Loucy (cell line): ENCODE data around the gene TCL1B.

Experiments
- H2AFZ ChIP-seq: fragments of 200-600 bp; sonication (generic); 2 replicates; pipeline ENCODE4 v1.6.0; 2016; ENCODE audit warnings: antibody characterized with exemption, mild to moderate bottlenecking, low read length, moderate library complexity
- H3F3A ChIP-seq: fragments of 200-600 bp; 2 replicates; pipeline ENCODE4 v1.6.0; 2016; ENCODE audit warnings: antibody characterized with exemption, low read depth, mild to moderate bottlenecking
- H3K27me3 ChIP-seq: fragments of 200-600 bp; sonication (generic); 2 replicates; pipeline ENCODE4 v1.6.1; 2014; ENCODE audit warnings: low read length, mild to moderate bottlenecking; ENCODE audit not compliant: insufficient read depth, poor library complexity, severe bottlenecking
- H3K36me3 ChIP-seq: fragments of 200-600 bp; sonication (generic); 2 replicates; pipeline ENCODE4 v1.6.1; 2016; ENCODE audit warnings: low read length; ENCODE audit not compliant: insufficient read depth
- H3K4me1 ChIP-seq: fragments of 200-600 bp; sonication (generic); 2 replicates; pipeline ENCODE4 v1.5.1; 2014; ENCODE audit warnings: low read length, mild to moderate bottlenecking; ENCODE audit not compliant: insufficient read depth, poor library complexity, severe bottlenecking
- H3K4me2 ChIP-seq: fragments of 200-600 bp; sonication (generic); 2 replicates; pipeline ENCODE4 v1.6.0; 2014; ENCODE audit warnings: antibody characterized with exemption, low read length, low read depth, mild to moderate bottlenecking; ENCODE audit not compliant: poor library complexity, severe bottlenecking
- H3K4me3 ChIP-seq: fragments of 200-600 bp; sonication (generic); 2 replicates; pipeline ENCODE4 v1.5.1; 2014; ENCODE audit warnings: low read length, mild to moderate bottlenecking, mixed read lengths; ENCODE audit not compliant: poor library complexity, severe bottlenecking
- H3K79me2 ChIP-seq: fragments of 200-600 bp; sonication (generic); 2 replicates; pipeline ENCODE4 v1.6.1; 2014; ENCODE audit warnings: low read length; ENCODE audit not compliant: insufficient read depth
- H3K9ac ChIP-seq: fragments of 200-600 bp; sonication (generic); 2 replicates; pipeline ENCODE4 v1.6.0; 2014; ENCODE audit warnings: mild to moderate bottlenecking, low read depth, low read length, moderate library complexity; ENCODE audit not compliant: poor library complexity, severe bottlenecking
- H3K9me2 ChIP-seq: fragments of 200-600 bp; sonication (generic); replicated peaks from 2 replicates; pipeline ENCODE4 v1.6.1; 2016; ENCODE audit warnings: low read depth, low read length, mixed read lengths
- H3K9me3 ChIP-seq: fragments of 200-600 bp; sonication (generic); 2 replicates; pipeline ENCODE4 v1.6.1; 2014; ENCODE audit warnings: mild to moderate bottlenecking, antibody characterized with exemption, low read length, low read depth; ENCODE audit not compliant: insufficient read depth
- H4K20me1 ChIP-seq: fragments of 200-600 bp; sonication (generic); 2 replicates; pipeline ENCODE4 v1.6.0; 2014; ENCODE audit warnings: antibody characterized with exemption, low read length, mild to moderate bottlenecking; ENCODE audit not compliant: insufficient read depth, poor library complexity, severe bottlenecking
- EZH2phosphoT487 ChIP-seq: fragments of 200-600 bp; IDR thresholded peaks from 2 replicates; pipeline ENCODE4 v1.6.1; 2018; ENCODE audit warnings: antibody characterized with exemption, mild to moderate bottlenecking, moderate library complexity, borderline replicate concordance
- TF ChIP-seq, protein P1 (sequence below): fragments of 200-600 bp; sonication (generic); conservative IDR thresholded peaks from 2 replicates; pipeline ENCODE4 v1.5.1; 2014; ENCODE audit warnings: mild to moderate bottlenecking, antibody characterized with exemption, low read length

Gene TCL1B

DNA sequence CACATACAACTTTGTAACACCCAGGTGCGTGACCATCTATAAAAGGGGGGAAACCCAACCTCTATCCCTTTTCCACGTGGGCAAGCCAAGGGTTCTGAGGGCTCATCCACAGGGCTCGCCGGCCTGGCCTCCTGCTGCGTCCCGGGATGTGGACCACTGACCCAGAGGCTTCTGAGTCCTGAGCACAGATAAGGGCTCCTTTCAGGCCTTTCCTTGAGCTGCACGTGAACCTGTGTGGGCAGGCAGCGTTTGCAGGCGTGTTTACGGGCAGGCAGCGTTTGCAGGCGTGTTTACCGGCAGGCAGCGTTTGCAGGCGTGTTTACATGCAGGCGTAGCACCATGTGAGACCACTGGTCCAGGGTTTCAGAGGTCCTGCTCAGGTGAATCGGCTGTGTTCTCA lies 23.9 kb downstream of the TCL1B start:
- TF ChIP-seq EZH2phosphoT487: no peak
- TF ChIP-seq, protein P1, sequence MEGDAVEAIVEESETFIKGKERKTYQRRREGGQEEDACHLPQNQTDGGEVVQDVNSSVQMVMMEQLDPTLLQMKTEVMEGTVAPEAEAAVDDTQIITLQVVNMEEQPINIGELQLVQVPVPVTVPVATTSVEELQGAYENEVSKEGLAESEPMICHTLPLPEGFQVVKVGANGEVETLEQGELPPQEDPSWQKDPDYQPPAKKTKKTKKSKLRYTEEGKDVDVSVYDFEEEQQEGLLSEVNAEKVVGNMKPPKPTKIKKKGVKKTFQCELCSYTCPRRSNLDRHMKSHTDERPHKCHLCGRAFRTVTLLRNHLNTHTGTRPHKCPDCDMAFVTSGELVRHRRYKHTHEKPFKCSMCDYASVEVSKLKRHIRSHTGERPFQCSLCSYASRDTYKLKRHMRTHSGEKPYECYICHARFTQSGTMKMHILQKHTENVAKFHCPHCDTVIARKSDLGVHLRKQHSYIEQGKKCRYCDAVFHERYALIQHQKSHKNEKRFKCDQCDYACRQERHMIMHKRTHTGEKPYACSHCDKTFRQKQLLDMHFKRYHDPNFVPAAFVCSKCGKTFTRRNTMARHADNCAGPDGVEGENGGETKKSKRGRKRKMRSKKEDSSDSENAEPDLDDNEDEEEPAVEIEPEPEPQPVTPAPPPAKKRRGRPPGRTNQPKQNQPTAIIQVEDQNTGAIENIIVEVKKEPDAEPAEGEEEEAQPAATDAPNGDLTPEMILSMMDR: no peak
- no peak overlapping the region for H2AFZ ChIP-seq
- H3K36me3 ChIP-seq: no peaks in the 10 kb centered on the region
- no peaks in the 10 kb centered on the region for H3K4me1 ChIP-seq
- no peaks in the 10 kb centered on the region for H3K9me3 ChIP-seq
- no peak overlapping the region for H3K9ac ChIP-seq
- H3K9me2 ChIP-seq: no peaks in the 10 kb centered on the region
- no peaks in the 10 kb centered on the region for H3K27me3 ChIP-seq
- no peak overlapping the region for H3K4me2 ChIP-seq
- H3F3A ChIP-seq: no peaks in the 10 kb centered on the region
- H3K79me2 ChIP-seq: no peaks in the 10 kb centered on the region
- no peak overlapping the region for H3K4me3 ChIP-seq
- no peaks in the 10 kb centered on the region for H4K20me1 ChIP-seq

DNA sequence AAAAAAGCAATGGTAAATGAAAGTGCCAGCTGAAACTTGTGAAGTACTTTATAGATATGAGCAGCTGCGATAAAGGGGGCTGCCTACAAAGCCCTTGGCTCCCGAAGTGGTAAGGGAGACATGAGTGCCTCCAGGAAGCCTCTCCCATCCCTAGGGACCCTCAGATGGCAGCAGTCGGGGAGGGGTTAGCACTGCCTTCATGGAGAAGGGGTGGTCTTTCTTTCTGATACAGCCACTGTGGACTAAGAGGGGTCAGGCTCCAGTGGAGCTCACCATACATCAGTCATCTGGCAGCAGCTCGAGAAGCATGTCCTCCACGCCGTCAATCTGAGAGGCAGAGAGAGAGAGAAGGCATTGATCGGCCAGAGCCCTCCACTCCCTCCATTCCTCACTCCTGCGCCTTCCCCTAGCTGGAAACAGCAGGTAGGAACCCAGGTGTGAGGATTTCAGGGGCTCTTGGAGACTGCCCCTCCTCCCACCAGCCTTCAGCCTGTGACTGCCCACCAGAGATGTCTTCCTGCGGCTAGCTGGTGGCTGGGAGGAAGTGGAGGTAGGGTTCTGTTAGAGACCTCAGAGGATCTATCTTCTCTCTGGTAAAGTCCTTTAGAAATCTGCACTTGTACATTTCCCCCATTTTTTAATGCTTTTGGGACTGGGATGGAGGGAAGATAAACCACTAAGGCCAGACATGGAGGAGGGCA lies 25.4 kb downstream of the TCL1B start:
- H3K4me3 ChIP-seq: no peak overlapping the region
- TF ChIP-seq EZH2phosphoT487: no peak
- TF ChIP-seq, protein P1: no peak
- no peaks in the 10 kb centered on the region for H3K9me2 ChIP-seq

GRCh38 chr14:95712398-95712797 lies 26.2 kb downstream of the TCL1B start:
- Histone ChIP-seq H3K79me2 (no peaks in the 10 kb centered on the region), H3K4me3 (no peak overlapping the region), H4K20me1 (no peaks in the 10 kb centered on the region), H3K36me3 (no peaks in the 10 kb centered on the region), H2AFZ (no peak overlapping the region), H3K4me1 (no peaks in the 10 kb centered on the region), H3F3A (no peaks in the 10 kb centered on the region), H3K27me3 (no peaks in the 10 kb centered on the region), H3K9ac (no peak overlapping the region), H3K9me3 (no peaks in the 10 kb centered on the region), H3K4me2 (no peak overlapping the region), H3K9me2 (no peaks in the 10 kb centered on the region)
- TF ChIP-seq, protein P1: no peak

More for the DNA sequence above, 25.4 kb downstream of the TCL1B start:
- no peaks in the 10 kb centered on the region for H3K79me2 ChIP-seq
- no peaks in the 10 kb centered on the region for H3F3A ChIP-seq
- no peak overlapping the region for H3K4me2 ChIP-seq
- H3K9ac ChIP-seq: no peak overlapping the region
- H2AFZ ChIP-seq: no peak overlapping the region
- H3K9me3 ChIP-seq: no peaks in the 10 kb centered on the region
- no peaks in the 10 kb centered on the region for H3K4me1 ChIP-seq
- H3K27me3 ChIP-seq: no peaks in the 10 kb centered on the region
- no peaks in the 10 kb centered on the region for H4K20me1 ChIP-seq
- H3K36me3 ChIP-seq: no peaks in the 10 kb centered on the region
